ENCODE measurements around the gene SAMD14.

GRCh38 chr17:50157891-50158290 is 27.9 kb upstream of the SAMD14 start:
- no peak for TF ChIP-seq CTCF (IDR thresholded peaks at IDR 0.05)
- no peak for TF ChIP-seq POLR2A (IDR thresholded peaks at IDR 0.05)
- TF ChIP-seq POLR2AphosphoS5 (IDR thresholded peaks at IDR 0.05): no peak
